Progenitor cell of endocrine pancreas (in vitro differentiated cells): ENCODE results near the gene AK8. TPM values are rescaled to one million over a fixed set of nuclear protein-coding genes. Genes with fewer than 3 reads are reported as not detected.

ENCODE experiments used
- DNase-seq: peaks from one replicate; pipeline ENCODE4 v3.0.0; 2021; ENCODE audit warnings: low spot score; ENCODE audit not compliant: unreplicated experiment
- H3K27ac Mint-ChIP-seq: 2 replicates; pipeline ENCODE4 v1.8.0; 2021; ENCODE audit warnings: mild to moderate bottlenecking, moderate library complexity, mixed read lengths
- H3K27me3 Mint-ChIP-seq: 2 replicates; pipeline ENCODE4 v1.8.0; 2021; ENCODE audit warnings: mixed read lengths
- H3K36me3 Mint-ChIP-seq: 2 replicates; pipeline ENCODE4 v1.8.0; 2022; ENCODE audit warnings: mixed read lengths; ENCODE audit not compliant: insufficient read depth
- H3K4me1 Mint-ChIP-seq: 2 replicates; pipeline ENCODE4 v1.8.0; 2021; ENCODE audit warnings: low read depth, mixed read lengths
- H3K4me3 Mint-ChIP-seq: 2 replicates; pipeline ENCODE4 v1.8.0; 2021; ENCODE audit warnings: low read depth, mild to moderate bottlenecking, moderate library complexity, mixed read lengths
- H3K9me3 Mint-ChIP-seq: 2 replicates; pipeline ENCODE4 v1.8.0; 2021; ENCODE audit warnings: low read depth, mixed read lengths
- total RNA-seq: library from RNA; stranded (reverse); gene quantifications from 2 replicates; pipeline ENCODE4 v1.2.1, GENCODE V29; 2021
- TF ChIP-seq, protein P1 (sequence below): fragments of 200-600 bp; sonication (generic); IDR thresholded peaks from one replicate; pipeline ENCODE4 v1.5.0; 2021; ENCODE audit warnings: antibody characterized with exemption, mild to moderate bottlenecking; ENCODE audit not compliant: unreplicated experiment

AK8 gene
- total RNA-seq, 1 donor from 2014 or later = 1.9 TPM

DNA sequence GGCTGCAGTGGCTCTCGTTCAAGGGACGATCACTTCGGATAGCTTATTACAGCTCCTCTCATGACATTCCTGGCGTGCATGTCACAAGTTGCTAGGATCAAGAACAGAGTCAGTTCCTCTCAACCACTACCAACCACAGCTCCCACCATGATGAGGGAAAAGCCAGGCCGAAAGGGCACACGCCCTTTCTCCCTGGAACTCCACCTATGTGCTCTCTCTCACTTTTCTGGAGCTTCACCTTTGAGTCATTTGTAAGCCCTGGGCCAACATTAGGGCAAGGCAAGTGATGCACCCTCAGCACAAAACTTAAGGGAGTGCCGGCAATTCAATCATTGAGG, 2.2 kb upstream of the AK8 start:
- TF ChIP-seq, protein P1, sequence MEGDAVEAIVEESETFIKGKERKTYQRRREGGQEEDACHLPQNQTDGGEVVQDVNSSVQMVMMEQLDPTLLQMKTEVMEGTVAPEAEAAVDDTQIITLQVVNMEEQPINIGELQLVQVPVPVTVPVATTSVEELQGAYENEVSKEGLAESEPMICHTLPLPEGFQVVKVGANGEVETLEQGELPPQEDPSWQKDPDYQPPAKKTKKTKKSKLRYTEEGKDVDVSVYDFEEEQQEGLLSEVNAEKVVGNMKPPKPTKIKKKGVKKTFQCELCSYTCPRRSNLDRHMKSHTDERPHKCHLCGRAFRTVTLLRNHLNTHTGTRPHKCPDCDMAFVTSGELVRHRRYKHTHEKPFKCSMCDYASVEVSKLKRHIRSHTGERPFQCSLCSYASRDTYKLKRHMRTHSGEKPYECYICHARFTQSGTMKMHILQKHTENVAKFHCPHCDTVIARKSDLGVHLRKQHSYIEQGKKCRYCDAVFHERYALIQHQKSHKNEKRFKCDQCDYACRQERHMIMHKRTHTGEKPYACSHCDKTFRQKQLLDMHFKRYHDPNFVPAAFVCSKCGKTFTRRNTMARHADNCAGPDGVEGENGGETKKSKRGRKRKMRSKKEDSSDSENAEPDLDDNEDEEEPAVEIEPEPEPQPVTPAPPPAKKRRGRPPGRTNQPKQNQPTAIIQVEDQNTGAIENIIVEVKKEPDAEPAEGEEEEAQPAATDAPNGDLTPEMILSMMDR = no peak
- H3K4me3 Mint-ChIP-seq = peak overlapping the region; percentile 81
- H3K9me3 Mint-ChIP-seq = no peaks in the 10 kb centered on the region
- peak overlapping the region; percentile 21 for H3K27ac Mint-ChIP-seq
- no peak for DNase-seq
- H3K36me3 Mint-ChIP-seq = no peaks in the 10 kb centered on the region
- H3K27me3 Mint-ChIP-seq = no peaks in the 10 kb centered on the region
- no peaks in the 10 kb centered on the region for H3K4me1 Mint-ChIP-seq

DNA sequence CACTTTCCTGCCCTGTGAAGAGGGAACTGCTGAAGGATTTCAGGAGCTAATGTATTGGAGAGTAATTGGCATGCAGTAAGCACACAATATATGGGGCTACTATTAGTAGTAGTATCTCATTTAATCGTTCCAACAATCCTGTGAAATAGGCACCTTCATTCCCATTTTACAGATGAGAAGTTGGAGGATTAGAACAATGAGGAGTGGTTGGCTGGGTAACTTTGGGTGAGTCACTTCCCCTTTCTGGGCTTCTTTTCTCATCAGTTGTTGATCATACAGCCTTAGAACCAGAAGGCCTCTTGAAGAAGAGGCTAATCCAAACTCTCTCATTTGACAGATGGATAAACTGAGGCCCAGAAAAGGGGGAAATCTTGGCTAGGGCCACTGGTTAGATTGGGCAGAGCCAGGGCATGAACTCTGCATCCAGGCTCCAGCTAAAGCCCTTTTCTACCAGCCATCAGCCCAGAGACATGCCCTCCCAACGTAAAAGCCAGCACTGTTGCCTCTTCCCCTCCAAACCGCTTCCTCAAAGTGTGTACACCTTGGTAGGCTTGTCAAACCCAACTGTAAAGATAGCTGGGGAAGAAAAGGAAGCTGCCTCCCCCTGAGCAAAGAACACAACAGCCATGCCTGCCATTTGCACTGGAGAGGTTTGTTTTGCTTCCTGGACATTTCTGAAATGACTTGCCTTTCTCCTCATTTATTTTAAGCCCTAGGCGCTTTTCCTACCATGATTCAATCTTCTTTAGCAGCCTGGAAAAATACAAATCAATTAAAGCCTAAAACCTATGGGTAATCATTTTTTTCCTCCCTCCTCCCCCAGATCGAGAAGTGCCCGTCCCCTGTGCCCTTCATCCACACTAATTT, 1.6 kb upstream of the AK8 start:
- Mint-ChIP-seq H3K27ac (peak overlapping the region; percentile 21), H3K27me3 (peaks cover 2% of the 10 kb centered on the region), H3K4me3 (peak overlapping the region; percentile 81), H3K9me3 (no peaks in the 10 kb centered on the region), H3K36me3 (no peaks in the 10 kb centered on the region), H3K4me1 (no peaks in the 10 kb centered on the region)
- DNase-seq = no peak
- TF ChIP-seq, protein P1 = no peak

DNA sequence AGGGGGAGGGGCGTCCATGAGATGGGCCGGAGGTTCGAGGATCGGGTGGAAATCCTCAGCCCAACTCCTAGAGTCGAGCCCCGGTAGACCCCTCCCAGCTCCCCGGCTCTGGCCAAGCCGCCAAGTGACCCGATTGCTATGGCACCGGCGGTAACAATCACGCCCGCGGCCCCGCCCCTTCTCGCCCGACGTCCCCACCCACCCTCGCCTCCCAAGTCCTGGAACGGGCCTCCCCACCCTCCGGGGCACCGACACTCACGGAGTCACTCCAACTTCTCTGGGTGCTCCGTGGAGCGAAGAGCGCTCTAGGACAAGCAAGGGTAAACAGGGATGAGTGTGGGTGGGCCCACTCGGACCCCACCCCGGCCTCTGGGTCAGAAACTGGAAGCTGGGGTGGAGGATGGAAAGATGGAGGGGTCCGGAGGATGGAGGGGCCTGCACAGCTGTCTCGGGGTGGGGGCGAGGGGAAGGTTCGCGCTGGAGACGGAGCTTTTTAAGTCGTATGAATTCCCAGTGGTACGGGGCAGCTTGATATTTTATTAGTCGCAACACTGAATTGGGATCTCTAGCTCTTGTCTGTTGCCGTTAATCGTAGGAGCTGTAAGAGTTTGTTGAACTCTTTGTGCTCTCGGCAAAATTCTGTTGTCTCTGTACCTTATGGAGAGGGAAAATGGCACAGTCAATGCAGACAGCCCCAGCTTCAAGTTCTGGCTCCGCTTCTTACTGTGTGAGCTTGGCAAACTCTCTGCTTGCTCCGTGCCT, 792 bp upstream of the AK8 start, which contains the start of gene SPACA9:
SPACA9 (plus strand) TSS at position 204 of the 762 bp plus-strand sequence. CDS start 5,050 bp downstream, outside the sequence.
- H3K27me3 Mint-ChIP-seq = peaks cover 4% of the 10 kb centered on the region
- peak within 1 kb of the TSS; percentile 83 for H3K27ac Mint-ChIP-seq
- no peaks in the 10 kb centered on the region for H3K9me3 Mint-ChIP-seq
- TF ChIP-seq, protein P1 = no peak
- H3K4me3 Mint-ChIP-seq = peak within 1 kb of the TSS; percentile 81
- peak; percentile 33 for DNase-seq
- H3K36me3 Mint-ChIP-seq = no peaks in the 10 kb centered on the region
- no peaks in the 10 kb centered on the region for H3K4me1 Mint-ChIP-seq

DNA sequence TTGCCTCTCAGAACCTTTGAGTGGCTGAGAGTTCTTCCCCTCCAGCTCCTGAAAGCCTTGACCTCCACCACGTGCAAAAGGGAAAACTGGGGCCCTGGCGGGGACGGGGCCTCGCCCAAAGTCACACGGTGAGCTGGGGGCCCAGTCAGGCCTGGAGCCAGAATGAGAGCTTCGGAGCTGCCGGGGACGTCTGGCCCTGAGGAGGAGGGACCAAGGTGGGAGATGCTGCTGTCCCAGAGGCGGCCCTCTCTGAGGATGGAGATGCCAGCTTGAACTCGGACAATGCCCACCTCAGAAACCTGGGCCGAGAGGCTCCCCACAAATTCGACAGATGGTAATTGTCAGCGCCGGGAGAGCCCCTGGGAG, 643 bp downstream of the AK8 start:
- Mint-ChIP-seq H3K9me3 (no peaks in the 10 kb centered on the region), H3K4me3 (peak overlapping the region; percentile 81), H3K27ac (peak overlapping the region; percentile 29), H3K36me3 (no peaks in the 10 kb centered on the region), H3K27me3 (peaks cover 4% of the 10 kb centered on the region), H3K4me1 (no peaks in the 10 kb centered on the region)
- TF ChIP-seq, protein P1 = no peak
- DNase-seq = no peak

DNA sequence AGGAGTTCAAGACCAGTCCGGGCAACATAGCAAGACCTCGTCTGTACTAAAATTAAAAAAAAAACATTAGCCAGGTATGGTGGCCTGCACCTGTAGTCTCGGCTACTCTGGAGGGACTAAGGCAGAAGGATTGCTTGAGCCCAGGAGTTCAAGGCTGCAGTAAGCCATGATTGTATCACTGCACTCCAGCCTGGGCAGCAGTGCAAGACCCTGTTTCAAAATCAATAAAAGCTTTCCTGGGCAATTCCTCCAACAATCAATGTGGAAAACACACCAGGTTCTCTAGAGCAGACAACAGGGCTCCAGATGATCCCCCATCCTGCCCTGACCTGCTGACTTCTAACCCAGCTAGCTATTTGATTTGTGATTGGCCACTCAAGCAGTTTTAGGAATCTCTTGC, 1.2 kb downstream of the AK8 start:
- TF ChIP-seq, protein P1 = no peak
- no peak for DNase-seq
- H3K9me3 Mint-ChIP-seq = no peaks in the 10 kb centered on the region
- no peaks in the 10 kb centered on the region for H3K4me1 Mint-ChIP-seq
- H3K27ac Mint-ChIP-seq = no peak overlapping the region
- peak overlapping the region; percentile 81 for H3K4me3 Mint-ChIP-seq
- no peaks in the 10 kb centered on the region for H3K36me3 Mint-ChIP-seq
- peaks cover 4% of the 10 kb centered on the region for H3K27me3 Mint-ChIP-seq
